Stimulated activated CD4-positive, alpha-beta T cell treated with anti-CD3 and anti-CD28 coated beads, Interleukin-2, amount 100 ng/mL, for 48 hours (primary cell): ENCODE data around the gene PHF21B.
"Not testable (repeated sequence)": the region's sequence is repeated elsewhere in the genome, so short reads cannot be mapped to it uniquely, and the experiment has no call there.

Experiments used
- DNase-seq, 2 donors: peaks; one replicate each; pipeline ENCODE4 v3.0.0-alpha.2; 2020

The PHF21B gene

GRCh38 chr22:45009606-45010531 lies at the start of gene PHF21B:
TSS of gene PHF21B (minus strand) at chr22:45010005. CDS start at chr22:45009549, 456 bp downstream.
- DNase-seq: peak in 1 of 2 donors; percentile 23

GRCh38 chr22:45059296-45059695 lies 49.5 kb upstream of the PHF21B start:
- DNase-seq: no peak

GRCh38 chr22:45058622-45058912 lies 48.8 kb upstream of the PHF21B start:
- DNase-seq: no peak

- no peak for DNase-seq
Measured at GRCh38 chr22:45055936-45056335, 46.1 kb upstream of the PHF21B start.

DNA sequence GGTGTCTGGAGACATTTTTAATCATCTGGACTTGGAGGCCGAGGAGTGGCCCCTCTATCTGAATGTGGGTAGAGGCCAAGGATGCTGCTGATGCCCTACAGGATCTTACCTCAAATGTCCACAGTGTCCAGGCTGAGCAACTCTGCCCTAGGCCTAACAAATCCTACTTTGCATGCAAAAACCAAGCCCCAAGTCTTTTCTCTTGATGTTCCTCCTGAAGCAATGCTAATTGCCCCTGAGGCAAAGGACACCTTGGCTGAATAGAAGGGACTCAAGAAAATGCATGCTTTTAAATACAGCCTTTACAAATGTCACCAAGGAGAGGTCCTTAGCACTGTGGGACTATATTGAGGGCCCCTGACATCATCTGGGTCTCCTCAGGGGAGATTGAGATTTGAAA lies 43.8 kb upstream of the PHF21B start:
- no peak for DNase-seq

- DNase-seq: no peak
Measured at GRCh38 chr22:45053094-45053493, 43.3 kb upstream of the PHF21B start.

- DNase-seq: not testable (repeated sequence)
Measured at GRCh38 chr22:45052665-45053064, 42.9 kb upstream of the PHF21B start.

- DNase-seq: no peak
Measured at GRCh38 chr22:45051946-45052345, 42.1 kb upstream of the PHF21B start.

DNA sequence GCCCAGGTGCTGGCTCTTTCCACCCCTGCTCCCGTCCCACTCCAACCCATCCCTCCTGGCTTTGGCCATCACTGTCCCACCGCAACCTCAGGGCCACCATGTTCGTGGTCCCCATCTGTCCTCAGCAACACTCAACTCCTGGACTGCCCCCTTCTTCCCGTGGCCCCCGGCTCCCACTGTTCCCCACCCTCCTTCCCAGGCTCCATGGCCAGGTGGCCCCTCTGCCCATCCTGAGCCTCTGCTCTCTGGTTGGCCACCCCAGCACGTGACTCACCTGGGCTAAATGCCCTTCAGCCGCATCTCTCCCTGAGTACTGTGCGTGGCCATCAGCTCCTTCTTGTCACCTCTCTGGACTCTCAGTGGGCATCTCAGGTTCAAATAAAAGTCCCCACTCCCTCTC lies 41.6 kb upstream of the PHF21B start:
- DNase-seq: no peak

- DNase-seq: no peak
Measured at GRCh38 chr22:45047260-45047659, 37.5 kb upstream of the PHF21B start.

- no peak for DNase-seq
Measured at GRCh38 chr22:45045208-45045607, 35.4 kb upstream of the PHF21B start.

- DNase-seq: no peak
Measured at GRCh38 chr22:45042263-45042662, 32.5 kb upstream of the PHF21B start.

GRCh38 chr22:45039133-45039532 lies 29.3 kb upstream of the PHF21B start:
- no peak for DNase-seq

DNA sequence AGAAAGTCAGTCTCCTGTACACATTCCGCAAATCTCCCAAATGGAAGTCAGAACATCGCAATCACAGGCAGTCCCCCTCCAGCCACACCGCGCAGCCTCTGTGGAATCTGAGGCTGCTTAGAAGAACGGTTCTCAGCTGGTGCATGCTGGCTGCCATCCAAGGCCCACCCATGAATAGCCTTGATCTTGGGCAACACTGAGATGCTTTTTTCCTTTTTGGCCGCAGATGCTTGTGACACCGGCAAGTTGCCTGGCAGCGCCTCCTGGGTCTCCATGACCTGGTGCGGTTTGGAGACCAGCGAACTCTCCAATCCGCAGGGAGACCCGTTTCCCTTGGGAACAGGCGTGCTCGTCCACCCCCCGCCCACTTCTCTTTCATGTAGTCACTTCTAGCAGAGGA lies 26.3 kb upstream of the PHF21B start:
- DNase-seq: no peak

GRCh38 chr22:45034821-45035220 lies 25.0 kb upstream of the PHF21B start:
- no peak for DNase-seq

- DNase-seq: no peak
Measured at GRCh38 chr22:45034156-45034555, 24.4 kb upstream of the PHF21B start.

DNA sequence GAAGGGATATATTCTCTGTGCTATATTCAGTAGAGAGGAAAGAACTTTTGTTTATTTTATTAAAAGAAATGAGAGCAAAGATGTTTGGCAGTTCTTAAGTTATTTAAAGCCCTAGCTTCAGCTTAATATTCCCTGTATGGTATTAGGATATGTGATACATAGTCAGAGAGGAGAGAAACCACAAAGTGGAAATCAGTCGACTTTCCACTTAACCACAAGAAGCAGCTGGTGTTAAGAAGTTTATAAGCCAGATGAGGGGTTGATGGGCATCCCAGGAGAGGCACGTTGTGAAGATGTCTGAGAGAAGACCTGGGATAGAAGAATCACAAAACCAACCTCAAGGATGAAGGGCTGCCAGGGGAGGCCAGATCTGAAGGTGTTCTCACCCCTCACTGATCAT lies 23.3 kb upstream of the PHF21B start:
- no peak for DNase-seq

DNA sequence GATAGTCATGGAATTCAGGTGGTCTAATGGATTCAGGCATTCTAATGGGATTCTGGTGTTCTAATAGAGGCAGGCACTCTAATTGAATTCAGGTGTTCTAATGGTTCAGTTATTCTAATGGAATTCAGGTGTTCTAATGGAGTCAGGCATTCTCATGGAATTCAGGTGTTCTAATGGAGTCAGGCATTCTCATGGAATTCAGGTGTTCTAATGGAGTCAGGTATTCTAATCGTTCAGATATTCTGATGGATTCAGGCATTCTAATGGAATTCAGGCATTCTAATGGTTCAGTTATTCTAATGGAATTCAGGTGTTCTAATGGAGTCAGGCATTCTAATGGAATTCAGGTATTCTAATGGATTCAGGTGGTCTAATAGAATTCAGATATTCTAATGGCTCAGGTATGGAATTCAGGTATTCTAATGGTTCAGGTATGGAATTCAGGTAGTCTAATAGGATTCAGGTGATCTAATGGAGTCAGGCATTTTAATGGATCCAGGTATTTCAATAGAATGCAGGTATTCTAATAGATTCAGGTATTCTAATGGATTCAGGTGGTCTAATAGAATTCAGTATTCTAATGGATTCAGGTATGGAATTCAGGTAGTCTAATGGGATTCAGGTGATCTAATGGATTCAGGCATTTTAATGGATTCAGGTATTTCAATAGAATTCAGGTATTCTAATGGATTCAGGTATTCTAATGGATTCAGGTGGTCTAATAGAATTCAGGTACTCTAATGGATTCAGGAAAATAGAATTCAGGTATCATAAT lies 22.0 kb upstream of the PHF21B start:
- DNase-seq: no peak

DNA sequence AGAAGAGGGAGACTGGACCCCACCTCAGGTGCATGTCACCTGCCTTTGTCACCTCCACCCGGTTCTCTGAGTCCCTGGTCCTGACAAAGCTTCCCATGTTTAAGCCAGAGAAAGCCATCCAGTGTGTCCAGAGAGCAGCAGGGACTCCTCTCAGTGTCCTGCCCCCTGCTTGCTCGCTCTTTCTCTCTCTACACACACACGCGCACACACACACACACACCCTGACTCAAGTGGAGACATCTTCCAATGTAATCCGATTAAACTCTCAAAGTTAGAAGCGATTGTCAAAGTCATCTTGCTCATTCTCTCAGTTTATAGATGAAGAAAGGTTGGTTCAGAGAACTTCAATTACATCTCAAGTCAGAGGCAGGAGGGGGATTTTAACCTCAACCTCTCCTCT lies 19.7 kb upstream of the PHF21B start:
- no peak for DNase-seq

DNA sequence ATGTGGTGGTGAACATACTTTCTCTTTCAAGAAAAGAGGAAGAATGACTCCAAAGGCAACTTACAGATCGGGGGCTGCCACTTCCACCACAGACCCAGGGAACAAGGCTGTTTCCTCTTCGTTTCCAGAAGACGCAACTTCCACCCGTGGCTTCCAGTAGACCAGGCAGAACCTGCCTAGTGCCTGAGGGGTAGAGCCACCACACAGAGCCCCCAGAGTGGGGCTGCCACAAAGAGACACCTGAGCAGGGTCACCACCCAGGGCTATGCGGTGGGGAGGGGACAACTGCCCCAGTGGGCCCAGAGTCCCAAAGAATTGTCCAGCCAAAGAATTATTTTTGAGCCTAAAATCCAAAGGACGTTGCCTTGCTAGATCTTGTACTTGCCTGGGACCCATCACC lies 16.7 kb upstream of the PHF21B start:
- no peak for DNase-seq

DNA sequence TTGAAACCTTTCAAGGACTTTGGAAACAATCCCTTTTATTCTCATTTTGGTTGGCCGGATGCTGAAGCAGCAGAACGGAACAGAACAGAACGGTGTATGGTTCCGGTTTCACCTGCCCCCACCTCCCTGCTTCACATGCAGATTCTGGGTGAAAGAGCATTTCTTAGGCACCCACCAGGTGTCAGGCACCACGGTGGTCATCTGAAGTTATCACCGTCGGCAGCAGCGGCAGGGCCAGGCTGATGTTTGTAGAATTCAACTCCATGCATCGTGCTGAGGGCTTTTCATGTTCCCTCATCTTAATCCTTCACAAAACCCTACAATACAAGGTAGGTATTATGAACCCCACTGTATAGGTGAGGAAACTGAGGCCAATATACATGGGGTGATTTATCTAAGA lies 13.6 kb upstream of the PHF21B start:
- DNase-seq: no peak

DNA sequence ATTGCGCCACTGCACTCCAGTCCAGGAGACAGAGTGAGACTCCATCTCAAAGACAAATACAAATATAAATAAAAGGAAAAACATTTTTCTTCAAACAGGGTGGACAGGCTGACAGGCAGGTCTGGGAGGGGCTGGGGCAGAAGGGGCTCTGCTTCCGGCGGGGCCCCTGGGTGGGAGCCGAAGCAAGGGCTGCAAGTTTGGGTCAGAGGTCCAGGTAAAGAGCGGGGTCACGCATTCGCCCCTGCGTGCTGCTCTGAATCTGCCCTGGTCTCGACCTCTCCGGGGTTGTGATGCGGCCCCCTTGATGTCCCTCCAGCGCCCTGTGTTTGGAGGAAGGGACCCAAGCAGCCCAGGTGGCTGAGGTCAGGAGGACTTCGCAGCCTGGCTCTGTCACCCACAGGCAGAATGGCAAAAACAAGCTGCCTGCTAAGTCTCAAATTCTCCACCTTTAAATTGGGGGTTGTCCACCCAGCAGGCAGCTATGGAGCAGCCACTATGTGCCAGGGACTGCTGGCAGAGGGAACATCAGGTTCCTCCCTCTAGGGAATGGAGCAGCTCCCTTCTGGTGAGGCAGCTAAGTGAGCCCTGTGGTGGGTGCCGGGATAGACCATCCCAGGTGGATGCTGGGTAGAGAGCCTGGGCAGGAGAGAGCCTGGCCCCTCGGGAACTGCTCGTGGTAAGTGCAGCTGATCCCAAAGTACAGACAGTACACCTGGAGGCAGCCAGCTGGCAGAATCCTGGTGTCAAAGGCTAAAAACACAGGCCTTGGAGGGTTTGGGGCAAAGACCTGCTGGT lies 10.3 kb upstream of the PHF21B start:
- no peak for DNase-seq

GRCh38 chr22:45014654-45015053 lies 4.8 kb upstream of the PHF21B start:
- no peak for DNase-seq
